Measurements from ENCODE around the gene VAV1. TPM values are rescaled to one million over a fixed set of nuclear protein-coding genes. Genes with fewer than 3 reads are reported as not detected.
A peak's percentile ranks its signal among the peaks of the same experiment; 100 is the strongest.

The VAV1 gene
- total and polyA plus RNA-seq, 9 of the 15 experiments (the other 6 are each of a cell fraction or from before 2014, with no cell fraction given): 0.46 to 20.1 (median 11.1) TPM

GRCh38 chr19:6826281-6826920 lies 53.9 kb downstream of the VAV1 start:
- Histone ChIP-seq H3K36me3 (ENCODE audit: control insufficient read depth, insufficient read depth, low read length) (0 out of 3 replicates have a peak, but pooled peaks cover 2% of the 10 kb centered on the region), H3K79me2 (ENCODE audit: control insufficient read depth, insufficient read depth, low read length) (no peaks in the 10 kb centered on the region), H3K27ac (ENCODE audit: extremely low read depth, low read depth, low read length) (no peak overlapping the region), H3K9ac (ENCODE audit: insufficient read depth in 1 of 2, low read depth in 2 of 2, low read length in 2 of 2) (no peak overlapping the region; a peak in 1 of 4 replicates), H4K20me1 (replicated peaks; ENCODE audit: control insufficient read depth, insufficient read depth, low read length) (no peaks in the 10 kb centered on the region), H3K4me2 (ENCODE audit: insufficient read depth, low read length) (no peak overlapping the region), H3K9me1 (ENCODE audit: control insufficient read depth, insufficient read depth, low read length) (no peaks in the 10 kb centered on the region), H3K27me3 (ENCODE audit: control insufficient read depth in 2 of 2, insufficient read depth in 2 of 2, low read length in 2 of 2) (no peaks in the 10 kb centered on the region), H3K9me3 (replicated peaks; ENCODE audit: control insufficient read depth, insufficient read depth, low read depth, low read length) (no peaks in the 10 kb centered on the region), H3K4me1 (replicated peaks in 1 of 2; ENCODE audit: control insufficient read depth in 2 of 2, insufficient read depth in 2 of 2, low read length in 2 of 2) (peaks cover 7 to 40% of the 10 kb centered on the region in 2 experiments; a peak in 4 of 5 replicates), H3K4me3 (no peak overlapping the region), H2AFZ (ENCODE audit: low read depth, low read length) (no peak overlapping the region)
- CTCF ChIA-PET (ENCODE audit: low intra/inter-chr PET ratio): no interaction called here
- TF ChIP-seq KDM1A (IDR thresholded peaks at IDR 0.05) (0 out of 4 replicates have a peak, but pooled peaks of 1 of the 2 experiments have one; percentile 24), BCOR (IDR thresholded peaks at IDR 0.05) (0 out of 2 replicates have a peak, but pooled peaks have one; percentile 18), RBM25 (IDR thresholded peaks at IDR 0.05; ENCODE audit: low read depth, low read length, severe bottlenecking) (peak; percentile 75), MTA1 (IDR thresholded peaks at IDR 0.05; ENCODE audit: borderline replicate concordance) (no peak)
- ATAC-seq (no peak), FAIRE-seq (no peak), DNase-seq (ENCODE audit: extremely low read depth in 1 of 4, low spot score in 3 of 4) (no peak)
- POLR2A ChIA-PET: no interaction called here
- WGBS (ENCODE audit: insufficient coverage, low coverage, missing lambda C conversion rate): 73% methylated on average over 13 of the region's 15 CpGs
- intact Hi-C loops (cut with micrococcal nuclease): no loop called here
- BruUV-seq (replicated peaks): no TSS peak
- in situ Hi-C loops (cut with MboI): no loop called here

- H2AFZ ChIP-seq (ENCODE audit: low read depth, low read length): peak overlapping the region; percentile 76
- H3K9ac ChIP-seq (ENCODE audit: insufficient read depth in 1 of 2, low read depth in 2 of 2, low read length in 2 of 2): peak overlapping the region in 1 of 2 experiments; percentile 76; a peak in 2 of 4 replicates
- ChIA-PET CTCF (ENCODE audit: low intra/inter-chr PET ratio) (no interaction called here), POLR2A (interaction anchor here (1.0 to 1.1 kb wide), 2 partner anchors 15 to 28 kb away, joined by 3 read pairs; no protein-coding TSS in a partner anchor)
- ATAC-seq (peak; percentile 53), DNase-seq (ENCODE audit: extremely low read depth in 1 of 4, low spot score in 3 of 4) (peak; percentile 39 to 54 (median 44)), FAIRE-seq (peak; percentile 68)
- TF ChIP-seq ATF1 (CRISPR knock-in tag; IDR thresholded peaks at IDR 0.05) (no peak), ATF1 (tag; IDR thresholded peaks at IDR 0.05) (0 out of 2 replicates have a peak, but pooled peaks have one; percentile 19), ELF2 (CRISPR knock-in tag; IDR thresholded peaks at IDR 0.05) (no peak), FOSL1 (tag; conservative IDR thresholded peaks at IDR 0.05) (peak; percentile 39; the same call in 1 of the 2 replicates), RFX1 (IDR thresholded peaks at IDR 0.05) (no peak)
- BruUV-seq (replicated peaks): no TSS peak
- H3K36me3 ChIP-seq (ENCODE audit: control insufficient read depth, insufficient read depth, low read length): 0 out of 3 replicates have a peak, but pooled peaks cover 2% of the 10 kb centered on the region
- H3K9me3 ChIP-seq (replicated peaks; ENCODE audit: control insufficient read depth, insufficient read depth, low read depth, low read length): no peaks in the 10 kb centered on the region
- no peaks in the 10 kb centered on the region for H3K27me3 ChIP-seq (ENCODE audit: control insufficient read depth in 2 of 2, insufficient read depth in 2 of 2, low read length in 2 of 2)
- H3K79me2 ChIP-seq (ENCODE audit: control insufficient read depth, insufficient read depth, low read length): no peaks in the 10 kb centered on the region
- H3K4me2 ChIP-seq (ENCODE audit: insufficient read depth, low read length): peak overlapping the region; percentile 73
- H3K27ac ChIP-seq (ENCODE audit: extremely low read depth, low read depth, low read length): peak overlapping the region; percentile 48; the same call in 1 of the 3 replicates
- peaks cover 7 to 31% of the 10 kb centered on the region in 2 experiments; a peak in 4 of 5 replicates for H3K4me1 ChIP-seq (replicated peaks in 1 of 2; ENCODE audit: control insufficient read depth in 2 of 2, insufficient read depth in 2 of 2, low read length in 2 of 2)
- no peaks in the 10 kb centered on the region for H3K9me1 ChIP-seq (ENCODE audit: control insufficient read depth, insufficient read depth, low read length)
- in situ Hi-C loops (cut with MboI): no loop called here
- 40% methylated on average over 14 of the region's 14 CpGs for WGBS (ENCODE audit: insufficient coverage, low coverage, missing lambda C conversion rate)
- intact Hi-C loops (cut with micrococcal nuclease): no loop called here
- no peaks in the 10 kb centered on the region for H4K20me1 ChIP-seq (replicated peaks; ENCODE audit: control insufficient read depth, insufficient read depth, low read length)
- peak overlapping the region; percentile 31 for H3K4me3 ChIP-seq
These were observed 55.8 kb downstream of the VAV1 start for GRCh38 chr19:6828306-6828697.

Data from K562 (cell line).